GM12878 (cell line): ENCODE data around the gene PLA2G5. TPM values are rescaled to one million over a fixed set of nuclear protein-coding genes. Genes with fewer than 3 reads are reported as not detected.

Experiments used
- ATAC-seq: fragments of 200-7000 bp; cut with Tn5 transposase; 3 replicates; pipeline ENCODE4 v1.9.1; 2020; ENCODE audit warnings: mild to moderate bottlenecking, moderate library complexity
- BruUV-seq: library from RNA; stranded (reverse); fragments of 400-500 nt; replicated peaks from 2 replicates; lab custom pipeline; 2021; lab: Mats Ljungman, UMichigan
- CTCF ChIA-PET: fragments of 300-600 bp; sonication (Branson Sonifier 250); formaldehyde crosslinking; extraction: SDS; loops from one replicate; lab custom pipeline; 2021; ENCODE audit warnings: inconsistent platforms; lab: Yijun Ruan, JAX
- POLR2A ChIA-PET: fragments of 350-600 bp; formaldehyde crosslinking; extraction: SDS; loops from one replicate; lab custom pipeline; 2021; ENCODE audit warnings: inconsistent platforms; lab: Charles Lee
- RAD21 ChIA-PET: fragments of 300-600 bp; sonication (Branson Sonifier 250); formaldehyde crosslinking; loops from one replicate; lab custom pipeline; 2023; ENCODE audit warnings: antibody characterized with exemption; ENCODE audit not compliant: unreplicated experiment; lab: Charles Lee
- SMC1A ChIA-PET: fragments of 300-600 bp; sonication (Branson Sonifier 250); formaldehyde crosslinking; loops from one replicate; lab custom pipeline; 2023; ENCODE audit not compliant: unreplicated experiment, uncharacterized antibody; lab: Charles Lee
- DNase-seq: peaks from one replicate; pipeline ENCODE4 v3.0.0-alpha.2; 2011; ENCODE audit warnings: low read depth, low spot score
- FAIRE-seq: peaks from 3 replicates; lab custom pipeline; 2011; peaks lifted over from hg19 to GRCh38; lab: Jason Lieb, UNC
- H2AFZ ChIP-seq: 2 replicates; pipeline ENCODE4 v1.6.0; 2011; ENCODE audit warnings: low read depth, low read length, control low read depth; ENCODE audit not compliant: control insufficient read depth
- H3K27ac ChIP-seq: 2 replicates; pipeline ENCODE4 v1.5.1; 2011; ENCODE audit warnings: control low read depth; ENCODE audit not compliant: control insufficient read depth, insufficient read depth
- H3K27me3 ChIP-seq, 2 experiments: replicated peaks in 1 of 2; 2 replicates each; pipeline versions ENCODE4 v1.6.0 to v1.6.1; 2011; ENCODE audit warnings: low read length in 1 of 2; ENCODE audit not compliant: control insufficient read depth in 2 of 2, insufficient read depth in 2 of 2
- H3K36me3 ChIP-seq, 2 experiments: 2 replicates each; pipeline ENCODE4 v1.5.1; 2011; ENCODE audit warnings: low read length in 1 of 2; ENCODE audit not compliant: control insufficient read depth in 2 of 2, insufficient read depth in 2 of 2
- H3K4me1 ChIP-seq: 2 replicates; pipeline ENCODE4 v1.6.1; 2011; ENCODE audit warnings: mild to moderate bottlenecking, low read length, moderate library complexity, mixed read lengths; ENCODE audit not compliant: control insufficient read depth, insufficient read depth
- H3K4me2 ChIP-seq: 2 replicates; pipeline ENCODE4 v1.6.0; 2011; ENCODE audit warnings: control low read depth; ENCODE audit not compliant: control insufficient read depth, insufficient read depth
- H3K4me3 ChIP-seq: fragments of 200-600 bp; sonication (generic); 2 replicates; pipeline ENCODE4 v1.5.1; 2016
- H3K79me2 ChIP-seq: 2 replicates; pipeline ENCODE4 v1.6.0; 2011; ENCODE audit warnings: low read length; ENCODE audit not compliant: control insufficient read depth, insufficient read depth
- H3K9ac ChIP-seq: 2 replicates; pipeline ENCODE4 v1.8.0; 2011; ENCODE audit warnings: low read length, control low read depth, mixed read lengths; ENCODE audit not compliant: control insufficient read depth, insufficient read depth
- H3K9me3 ChIP-seq: replicated peaks from 3 replicates; pipeline ENCODE4 v1.5.1; 2011; ENCODE audit warnings: mild to moderate bottlenecking, low read length; ENCODE audit not compliant: control insufficient read depth, insufficient read depth
- H4K20me1 ChIP-seq: 2 replicates; pipeline ENCODE4 v1.6.0; 2011; ENCODE audit not compliant: control insufficient read depth, insufficient read depth
- PAX8 ChIP-seq: fragments of 450-650 bp; IDR thresholded peaks from 2 replicates; pipeline ENCODE4 v1.6.1; 2017; ENCODE audit warnings: mild to moderate bottlenecking, moderate library complexity
- RBBP5 ChIP-seq: fragments of 200-600 bp; sonication (generic); conservative IDR thresholded peaks from 2 replicates; pipeline ENCODE4 v1.6.1; 2016
- WGBS: methylation state at CpG from one replicate; pipeline ENCODE4 v1.1.6; 2016; ENCODE audit warnings: low lambda C conversion rate; ENCODE audit not compliant: insufficient replicate concordance, insufficient coverage; ENCODE audit errors: missing lambda C conversion rate; 5-methylcytosine and 5-hydroxymethylcytosine counted together
- in situ Hi-C: fragments of 300-500 bp; cut with MboI; formaldehyde crosslinking; loops from 9 replicates; pipeline ENCODE4 v1.14.3; 2018; ENCODE audit warnings: mixed read lengths
- intact Hi-C: fragments of 100-400 bp; cut with micrococcal nuclease; formaldehyde crosslinking; loops from one replicate; pipeline ENCODE4 v1.14.2; 2022; ENCODE audit not compliant: unreplicated experiment
- polyA plus RNA-seq, 11 experiments: library from polyadenylated mRNA; depleted of rRNA in 4 of 11; unstranded in 6 of 11; stranded (reverse) in 5 of 11; fragments of >200 nt; fragmentation: Nextera tagmentation in 4 of 11; fragmentation: Illumina TruSeq in 1 of 11; extraction: Ambion mirVana in 4 of 11; extraction: Trizol in 1 of 11; gene quantifications; 1 replicate in 1 of 11; 2 replicates in 10 of 11; pipeline versions ENCODE4 v1.2.1 to v1.2.3, GENCODE V29; 2011 to 2016; ENCODE audit warnings: inconsistent platforms in 2 of 11, missing spikeins in 2 of 11, low read depth in 1 of 11
- total RNA-seq, 4 experiments: library from RNA; depleted of rRNA in 3 of 4; stranded (reverse); fragments of >200 nt in 3 of 4; fragmentation: Illumina TruSeq in 1 of 4; extraction: Trizol in 1 of 4; gene quantifications; 2 replicates each; pipeline versions ENCODE4 v1.2.1 to v1.2.3, GENCODE V29; 2013 to 2021
- TF ChIP-seq, protein P1 (sequence below): fragments of 450-650 bp; formaldehyde crosslinking; IDR thresholded peaks from 2 replicates; pipeline ENCODE4 v1.4.0; 2020; ENCODE audit warnings: mild to moderate bottlenecking, moderate library complexity

Gene PLA2G5
- total and polyA plus RNA-seq, 10 of the 15 experiments (the other 5 are each of a cell fraction or from before 2014, with no cell fraction given): 0.10 to 0.19 (median 0.17) TPM; not detected in 7

DNA sequence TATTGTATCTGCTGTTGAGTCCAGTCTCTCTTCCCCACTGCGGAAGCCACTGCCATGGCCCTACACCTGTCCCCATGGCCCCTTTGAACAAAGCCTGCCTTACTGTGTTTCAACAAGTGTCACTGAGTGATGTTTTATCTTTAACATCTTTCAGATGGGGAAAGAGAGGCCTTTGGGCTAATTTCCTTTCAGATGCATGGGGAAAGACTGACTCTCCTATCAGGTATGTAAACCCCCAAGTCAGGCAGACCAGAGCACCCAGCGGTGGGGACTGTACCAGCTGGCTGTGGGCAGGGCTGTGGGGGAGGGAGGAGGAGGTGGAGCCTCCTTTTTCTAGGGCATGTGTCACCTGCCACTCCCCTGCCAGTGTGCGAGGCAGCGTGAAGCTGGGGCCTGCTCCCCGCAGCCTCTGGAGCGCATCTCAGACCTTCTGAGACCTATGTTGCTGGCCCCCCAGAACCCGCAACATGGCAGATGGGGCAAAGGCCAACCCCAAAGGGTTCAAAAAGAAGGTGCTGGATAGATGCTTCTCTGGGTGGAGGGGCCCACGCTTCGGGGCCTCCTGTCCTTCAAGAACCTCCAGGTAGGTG is 69.1 kb downstream of the PLA2G5 start, which contains the start of gene PLA2G2F:
Gene PLA2G2F, plus strand, starts transcription at position 363 of the 590 bp plus-strand sequence. Its CDS starts 105 bp downstream, at position 468.
- WGBS: 70% methylated on average over 9 of the region's 9 CpGs
- intact Hi-C loops: no loop called here
- Histone ChIP-seq H3K4me3 (no peak within 1 kb of the TSS), H3K27ac (no peak within 1 kb of the TSS), H3K36me3 (no peaks in the 10 kb centered on the region), H3K9me3 (no peaks in the 10 kb centered on the region), H3K27me3 (no peaks in the 10 kb centered on the region), H4K20me1 (no peaks in the 10 kb centered on the region), H3K79me2 (no peaks in the 10 kb centered on the region), H3K9ac (no peak within 1 kb of the TSS), H3K4me2 (no peak within 1 kb of the TSS), H3K4me1 (no peaks in the 10 kb centered on the region), H2AFZ (no peak within 1 kb of the TSS)
- DNase-seq: no peak
- ChIA-PET RAD21 (no interaction called here), CTCF (no interaction called here), SMC1A (no interaction called here), POLR2A (no interaction called here)
- no TSS peak for BruUV-seq
- in situ Hi-C loops: no loop called here
- no peak for TF ChIP-seq PAX8
- TF ChIP-seq RBBP5: no peak
- TF ChIP-seq, protein P1, sequence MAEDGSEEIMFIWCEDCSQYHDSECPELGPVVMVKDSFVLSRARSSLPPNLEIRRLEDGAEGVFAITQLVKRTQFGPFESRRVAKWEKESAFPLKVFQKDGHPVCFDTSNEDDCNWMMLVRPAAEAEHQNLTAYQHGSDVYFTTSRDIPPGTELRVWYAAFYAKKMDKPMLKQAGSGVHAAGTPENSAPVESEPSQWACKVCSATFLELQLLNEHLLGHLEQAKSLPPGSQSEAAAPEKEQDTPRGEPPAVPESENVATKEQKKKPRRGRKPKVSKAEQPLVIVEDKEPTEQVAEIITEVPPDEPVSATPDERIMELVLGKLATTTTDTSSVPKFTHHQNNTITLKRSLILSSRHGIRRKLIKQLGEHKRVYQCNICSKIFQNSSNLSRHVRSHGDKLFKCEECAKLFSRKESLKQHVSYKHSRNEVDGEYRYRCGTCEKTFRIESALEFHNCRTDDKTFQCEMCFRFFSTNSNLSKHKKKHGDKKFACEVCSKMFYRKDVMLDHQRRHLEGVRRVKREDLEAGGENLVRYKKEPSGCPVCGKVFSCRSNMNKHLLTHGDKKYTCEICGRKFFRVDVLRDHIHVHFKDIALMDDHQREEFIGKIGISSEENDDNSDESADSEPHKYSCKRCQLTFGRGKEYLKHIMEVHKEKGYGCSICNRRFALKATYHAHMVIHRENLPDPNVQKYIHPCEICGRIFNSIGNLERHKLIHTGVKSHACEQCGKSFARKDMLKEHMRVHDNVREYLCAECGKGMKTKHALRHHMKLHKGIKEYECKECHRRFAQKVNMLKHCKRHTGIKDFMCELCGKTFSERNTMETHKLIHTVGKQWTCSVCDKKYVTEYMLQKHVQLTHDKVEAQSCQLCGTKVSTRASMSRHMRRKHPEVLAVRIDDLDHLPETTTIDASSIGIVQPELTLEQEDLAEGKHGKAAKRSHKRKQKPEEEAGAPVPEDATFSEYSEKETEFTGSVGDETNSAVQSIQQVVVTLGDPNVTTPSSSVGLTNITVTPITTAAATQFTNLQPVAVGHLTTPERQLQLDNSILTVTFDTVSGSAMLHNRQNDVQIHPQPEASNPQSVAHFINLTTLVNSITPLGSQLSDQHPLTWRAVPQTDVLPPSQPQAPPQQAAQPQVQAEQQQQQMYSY: no peak
- no peak for ATAC-seq
- no peak for FAIRE-seq
